ENCODE results near the gene MSI1. TPM values are rescaled to one million over a fixed set of nuclear protein-coding genes. Genes with fewer than 3 reads are reported as not detected.

Gene MSI1
- total and polyA plus RNA-seq, 2 donors (not counting 1 experiment from before 2014, with no cell fraction given): not detected

- Histone ChIP-seq H3K79me2 (ENCODE audit: control insufficient read depth, insufficient read depth, low read length) (no peaks in the 10 kb centered on the region), H3K4me3 (replicated peaks in 1 of 4; ENCODE audit: control extremely low read depth in 1 of 4, insufficient read depth in 1 of 4, low read depth in 3 of 4, low read length in 4 of 4) (no peak overlapping the region), H3K9me3 (ENCODE audit: control insufficient read depth, insufficient read depth, low read depth, low read length) (no peaks in the 10 kb centered on the region), H4K20me1 (ENCODE audit: control insufficient read depth, extremely low read depth, insufficient read depth, low read length) (no peaks in the 10 kb centered on the region), H2AFZ (ENCODE audit: low read length) (no peak overlapping the region), H3K4me1 (ENCODE audit: control insufficient read depth, extremely low read depth, insufficient read depth, low read length) (no peaks in the 10 kb centered on the region), H3K9ac (ENCODE audit: insufficient read depth, low read length) (no peak overlapping the region), H3K27ac (ENCODE audit: insufficient read depth, low read length) (no peak overlapping the region), H3K36me3 (ENCODE audit: control insufficient read depth, insufficient read depth, low read length) (no peaks in the 10 kb centered on the region), H3K27me3 (ENCODE audit: control insufficient read depth, insufficient read depth, low read length) (peaks cover 2% of the 10 kb centered on the region), H3K4me2 (ENCODE audit: extremely low read depth, insufficient read depth, low read length) (no peak overlapping the region)
- no peak for DNase-seq (ENCODE audit: low read depth in 2 of 2)
- TF ChIP-seq CTCF (conservative IDR thresholded peaks at IDR 0.05 in 1 of 2, IDR thresholded peaks at IDR 0.05 in 1 of 2; ENCODE audit: low read depth in 1 of 2, low read length in 2 of 2): no peak
- TF ChIP-seq EZH2 (IDR thresholded peaks at IDR 0.05; ENCODE audit: low read length, missing control alignments): no peak
Observed at GRCh38 chr12:120413901-120414695, 45.1 kb upstream of the MSI1 start.

GRCh38 chr12:120412421-120412820 is 43.5 kb upstream of the MSI1 start:
- no peaks in the 10 kb centered on the region for H3K79me2 ChIP-seq (ENCODE audit: control insufficient read depth, insufficient read depth, low read length)
- no peak overlapping the region for H3K27ac ChIP-seq (ENCODE audit: insufficient read depth, low read length)
- no peak overlapping the region for H3K4me3 ChIP-seq (replicated peaks in 1 of 4; ENCODE audit: control extremely low read depth in 1 of 4, insufficient read depth in 1 of 4, low read depth in 3 of 4, low read length in 4 of 4)
- H3K27me3 ChIP-seq (ENCODE audit: control insufficient read depth, insufficient read depth, low read length): peaks cover 2% of the 10 kb centered on the region
- DNase-seq (ENCODE audit: low read depth in 2 of 2): no peak
- no peaks in the 10 kb centered on the region for H3K4me1 ChIP-seq (ENCODE audit: control insufficient read depth, extremely low read depth, insufficient read depth, low read length)
- H3K9me3 ChIP-seq (ENCODE audit: control insufficient read depth, insufficient read depth, low read depth, low read length): no peaks in the 10 kb centered on the region
- no peaks in the 10 kb centered on the region for H3K36me3 ChIP-seq (ENCODE audit: control insufficient read depth, insufficient read depth, low read length)
- H3K4me2 ChIP-seq (ENCODE audit: extremely low read depth, insufficient read depth, low read length): no peak overlapping the region
- no peak overlapping the region for H3K9ac ChIP-seq (ENCODE audit: insufficient read depth, low read length)
- no peak overlapping the region for H2AFZ ChIP-seq (ENCODE audit: low read length)
- H4K20me1 ChIP-seq (ENCODE audit: control insufficient read depth, extremely low read depth, insufficient read depth, low read length): no peaks in the 10 kb centered on the region
- TF ChIP-seq EZH2 (IDR thresholded peaks at IDR 0.05; ENCODE audit: low read length, missing control alignments) (no peak), CTCF (conservative IDR thresholded peaks at IDR 0.05 in 1 of 2, IDR thresholded peaks at IDR 0.05 in 1 of 2; ENCODE audit: low read depth in 1 of 2, low read length in 2 of 2) (no peak)

- Histone ChIP-seq H4K20me1 (ENCODE audit: control insufficient read depth, extremely low read depth, insufficient read depth, low read length) (no peaks in the 10 kb centered on the region), H3K27ac (ENCODE audit: insufficient read depth, low read length) (no peak overlapping the region), H2AFZ (ENCODE audit: low read length) (no peak overlapping the region), H3K27me3 (ENCODE audit: control insufficient read depth, insufficient read depth, low read length) (no peaks in the 10 kb centered on the region), H3K4me3 (replicated peaks in 1 of 4; ENCODE audit: control extremely low read depth in 1 of 4, insufficient read depth in 1 of 4, low read depth in 3 of 4, low read length in 4 of 4) (no peak overlapping the region), H3K79me2 (ENCODE audit: control insufficient read depth, insufficient read depth, low read length) (no peaks in the 10 kb centered on the region), H3K4me2 (ENCODE audit: extremely low read depth, insufficient read depth, low read length) (no peak overlapping the region), H3K4me1 (ENCODE audit: control insufficient read depth, extremely low read depth, insufficient read depth, low read length) (no peaks in the 10 kb centered on the region), H3K9me3 (ENCODE audit: control insufficient read depth, insufficient read depth, low read depth, low read length) (no peaks in the 10 kb centered on the region), H3K36me3 (ENCODE audit: control insufficient read depth, insufficient read depth, low read length) (no peaks in the 10 kb centered on the region), H3K9ac (ENCODE audit: insufficient read depth, low read length) (no peak overlapping the region)
- no peak for TF ChIP-seq CTCF (conservative IDR thresholded peaks at IDR 0.05 in 1 of 2, IDR thresholded peaks at IDR 0.05 in 1 of 2; ENCODE audit: low read depth in 1 of 2, low read length in 2 of 2)
- no peak for TF ChIP-seq EZH2 (IDR thresholded peaks at IDR 0.05; ENCODE audit: low read length, missing control alignments)
- no peak for DNase-seq (ENCODE audit: low read depth in 2 of 2)
Observed at GRCh38 chr12:120408771-120409170, 39.8 kb upstream of the MSI1 start.
